Activated CD4-positive, alpha-beta T cell treated with anti-CD3 and anti-CD28 coated beads for 36 hours (primary cell): ENCODE results near the gene CYB561. TPM values are rescaled to one million over a fixed set of nuclear protein-coding genes. Genes with fewer than 3 reads are reported as not detected.
A peak's percentile ranks its signal among the peaks of the same experiment; 100 is the strongest.
"Not testable (repeated sequence)": the region's sequence is repeated elsewhere in the genome, so short reads cannot be mapped to it uniquely, and the experiment has no call there.

Experiments used
- ATAC-seq: fragments of 200-7000 bp; cut with Tn5 transposase; one replicate; pipeline ENCODE4 v1.10.0; 2021; ENCODE audit warnings: mild to moderate bottlenecking, moderate library complexity
- CTCF ChIA-PET: fragments of 350-600 bp; sonication (Branson Sonifier 250); formaldehyde crosslinking; loops from one replicate; lab custom pipeline; 2021; ENCODE audit warnings: antibody characterized with exemption; lab: Charles Lee
- POLR2A ChIA-PET: fragments of 350-600 bp; sonication (Branson Sonifier 250); formaldehyde crosslinking; loops from one replicate; lab custom pipeline; 2021; ENCODE audit warnings: antibody characterized with exemption, inconsistent platforms; lab: Charles Lee
- DNase-seq: peaks from one replicate; pipeline ENCODE4 v3.0.0-alpha.2; 2020
- H3K27ac Mint-ChIP-seq: one replicate; pipeline ENCODE4 v1.8.0; 2021; ENCODE audit warnings: mixed read lengths
- H3K27me3 Mint-ChIP-seq: one replicate; pipeline ENCODE4 v1.8.0; 2021; ENCODE audit warnings: mixed read lengths
- H3K36me3 Mint-ChIP-seq: one replicate; pipeline ENCODE4 v1.8.0; 2021; ENCODE audit warnings: low read depth, mixed read lengths
- H3K4me1 Mint-ChIP-seq: one replicate; pipeline ENCODE4 v1.8.0; 2021; ENCODE audit warnings: mixed read lengths
- H3K4me3 Mint-ChIP-seq: one replicate; pipeline ENCODE4 v1.8.0; 2021; ENCODE audit warnings: mild to moderate bottlenecking, moderate library complexity, mixed read lengths
- H3K9me3 Mint-ChIP-seq: one replicate; pipeline ENCODE4 v1.8.0; 2021; ENCODE audit warnings: low read depth, mixed read lengths
- intact Hi-C, 2 experiments: fragments of 100-400 bp; cut with DNase I in 1 of 2; cut with micrococcal nuclease in 1 of 2; formaldehyde crosslinking; loops; one replicate each; pipeline versions ENCODE4 v1.14.2 to v1.15.1; 2022 to 2024; cut with DNase I, micrococcal nuclease
- total RNA-seq, 2 experiments: library from RNA; stranded (reverse); gene quantifications; one replicate each; pipeline ENCODE4 v1.2.3, GENCODE V29; 2021

The CYB561 gene
- total RNA-seq, 2 experiments from 2014 or later, result 2.5 to 3.0 TPM

DNA sequence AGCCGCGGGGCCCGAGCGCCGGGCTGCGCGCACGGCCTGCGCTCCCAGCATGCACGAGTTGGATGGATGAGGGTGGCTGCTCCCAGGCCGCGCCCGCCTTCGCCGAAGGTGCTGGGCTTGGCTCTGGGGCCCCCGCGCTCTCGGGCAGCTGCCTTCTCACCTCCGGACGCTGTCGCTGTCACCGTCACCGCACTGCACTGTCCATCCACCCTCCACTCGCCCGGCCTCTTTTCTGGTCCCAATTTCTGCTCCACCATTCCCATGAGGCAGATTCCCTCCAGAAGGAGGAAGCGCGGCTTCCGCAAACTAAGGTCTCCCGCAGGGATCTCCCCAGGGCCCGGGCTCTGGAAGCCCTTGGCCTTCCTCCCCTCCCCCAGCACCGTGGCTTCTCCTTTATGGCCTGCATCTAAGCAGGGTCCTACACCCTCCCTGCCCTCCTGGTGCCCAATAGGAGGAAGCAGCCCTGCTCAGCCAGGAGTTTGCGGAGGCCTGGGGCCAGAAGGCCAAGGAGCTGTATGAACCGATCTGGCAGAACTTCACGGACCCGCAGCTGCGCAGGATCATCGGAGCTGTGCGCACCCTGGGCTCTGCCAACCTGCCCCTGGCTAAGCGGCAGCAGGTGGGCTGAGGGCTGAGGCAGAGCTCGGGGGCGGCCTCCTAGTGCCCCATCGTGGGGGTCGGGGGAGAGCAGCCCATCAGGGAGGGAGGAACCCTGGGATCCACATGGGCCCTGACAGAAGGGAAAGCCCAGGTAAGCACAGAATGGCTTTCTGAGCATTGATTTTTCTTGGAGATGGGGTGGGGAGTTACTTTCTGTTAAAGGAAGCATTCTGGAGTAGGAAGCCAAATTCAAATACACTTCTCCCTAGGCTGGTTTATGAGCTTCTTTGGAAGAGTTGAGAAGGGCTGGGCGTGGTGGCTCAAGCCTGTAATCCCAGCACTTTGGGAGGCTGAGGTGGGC is 31.7 kb upstream of the CYB561 start:
- POLR2A ChIA-PET, result no interaction called here
- intact Hi-C loops, result loop anchor here (2.0 to 5.0 kb wide), 3 partner anchors 35 to 135 kb away; partner anchors contain the start of gene DCAF7 (in 1 of the 2)
- Mint-ChIP-seq H3K4me1 (peaks cover 12% of the 10 kb centered on the region), H3K27me3 (peaks cover 27% of the 10 kb centered on the region), H3K27ac (no peak overlapping the region), H3K4me3 (peak overlapping the region; percentile 68), H3K36me3 (no peaks in the 10 kb centered on the region), H3K9me3 (no peaks in the 10 kb centered on the region)
- DNase-seq (no peak), ATAC-seq (peak; percentile 5)
- CTCF ChIA-PET, result interaction anchor here (0.6 to 8.3 kb wide), 15 partner anchors 9 to 835 kb away, joined by 3 to 102 read pairs (median 4); no protein-coding TSS in a partner anchor

- peaks cover 27% of the 10 kb centered on the region for H3K27me3 Mint-ChIP-seq
- POLR2A ChIA-PET, result interaction anchor here (0.5 kb wide), 1 partner anchor 73 kb away, joined by 4 read pairs; the partner anchor contains the start of gene DCAF7
- intact Hi-C loops, result loop anchor here (2.0 to 5.0 kb wide), 3 partner anchors 35 to 135 kb away; partner anchors contain the start of gene DCAF7 (in 1 of the 2)
- no peaks in the 10 kb centered on the region for H3K36me3 Mint-ChIP-seq
- ATAC-seq (peak; percentile 57), DNase-seq (peak; percentile 66)
- H3K4me1 Mint-ChIP-seq, result peaks cover 12% of the 10 kb centered on the region
- no peak within 1 kb of the TSS for H3K27ac Mint-ChIP-seq
- peak within 1 kb of the TSS; percentile 68 for H3K4me3 Mint-ChIP-seq
- CTCF ChIA-PET, result interaction anchor here (0.6 to 8.3 kb wide), 4 partner anchors 15 to 135 kb away, joined by 3 to 102 read pairs (median 4); no protein-coding TSS in a partner anchor
- H3K9me3 Mint-ChIP-seq, result no peaks in the 10 kb centered on the region
Observed at GRCh38 chr17:63476854-63477479, 30.9 kb upstream of the CYB561 start, which contains the start of gene ACE. ACE (plus strand) TSS chr17:63477061; CDS start chr17:63477095, 34 bp downstream.

GRCh38 chr17:63476459-63476853 is 30.4 kb upstream of the CYB561 start:
- ChIA-PET POLR2A (interaction anchor here (0.5 kb wide), 1 partner anchor 74 kb away, joined by 4 read pairs; the partner anchor contains the start of gene DCAF7), CTCF (interaction anchor here (0.6 to 8.3 kb wide), 3 partner anchors 15 to 136 kb away, joined by 3 to 102 read pairs (median 3); no protein-coding TSS in a partner anchor)
- intact Hi-C loops, result loop anchor here (2.0 to 5.0 kb wide), 3 partner anchors 34 to 136 kb away; partner anchors contain the start of gene DCAF7 (in 1 of the 2)
- H3K27me3 Mint-ChIP-seq, result peaks cover 27% of the 10 kb centered on the region
- no peak overlapping the region for H3K27ac Mint-ChIP-seq
- DNase-seq (no peak), ATAC-seq (no peak)
- H3K9me3 Mint-ChIP-seq, result no peaks in the 10 kb centered on the region
- no peak overlapping the region for H3K4me3 Mint-ChIP-seq
- no peaks in the 10 kb centered on the region for H3K36me3 Mint-ChIP-seq
- H3K4me1 Mint-ChIP-seq, result peaks cover 12% of the 10 kb centered on the region

GRCh38 chr17:63475491-63476412 is 29.6 kb upstream of the CYB561 start:
- Mint-ChIP-seq H3K27ac (no peak overlapping the region), H3K36me3 (no peaks in the 10 kb centered on the region), H3K4me1 (peaks cover 12% of the 10 kb centered on the region), H3K9me3 (no peaks in the 10 kb centered on the region), H3K27me3 (peaks cover 27% of the 10 kb centered on the region), H3K4me3 (no peak overlapping the region)
- intact Hi-C loops, result loop anchor here (2.0 to 5.0 kb wide), 3 partner anchors 33 to 137 kb away; partner anchors contain the start of gene DCAF7 (in 1 of the 2)
- POLR2A ChIA-PET, result no interaction called here
- DNase-seq (no peak), ATAC-seq (no peak)
- CTCF ChIA-PET, result interaction anchor here (1.7 to 8.3 kb wide), 2 partner anchors 50 to 52 kb away, joined by 4 to 102 read pairs; no protein-coding TSS in a partner anchor

- ATAC-seq (no peak), DNase-seq (no peak)
- Mint-ChIP-seq H3K36me3 (no peaks in the 10 kb centered on the region), H3K9me3 (no peaks in the 10 kb centered on the region), H3K4me3 (no peak overlapping the region), H3K27me3 (peaks cover 27% of the 10 kb centered on the region), H3K4me1 (peaks cover 12% of the 10 kb centered on the region), H3K27ac (no peak overlapping the region)
- POLR2A ChIA-PET, result no interaction called here
- intact Hi-C loops, result loop anchor here in 1 of 2 experiments (5.0 kb wide), 2 partner anchors 33 to 137 kb away; no protein-coding TSS in a partner anchor
- CTCF ChIA-PET, result interaction anchor here (0.6 to 1.7 kb wide), 2 partner anchors 49 to 140 kb away, joined by 3 to 4 read pairs; no protein-coding TSS in a partner anchor
Observed at GRCh38 chr17:63474586-63475460, 28.7 kb upstream of the CYB561 start.

- H3K36me3 Mint-ChIP-seq, result no peaks in the 10 kb centered on the region
- H3K27ac Mint-ChIP-seq, result no peak overlapping the region
- ChIA-PET CTCF (interaction anchor here (0.9 to 1.7 kb wide), 2 partner anchors 49 to 138 kb away, joined by 3 to 4 read pairs; no protein-coding TSS in a partner anchor), POLR2A (no interaction called here)
- peaks cover 12% of the 10 kb centered on the region for H3K4me1 Mint-ChIP-seq
- no peaks in the 10 kb centered on the region for H3K9me3 Mint-ChIP-seq
- H3K27me3 Mint-ChIP-seq, result peaks cover 26% of the 10 kb centered on the region
- no peak for DNase-seq
- intact Hi-C loops, result no loop called here
- H3K4me3 Mint-ChIP-seq, result no peak overlapping the region
- no peak for ATAC-seq
Observed at GRCh38 chr17:63474174-63474573, 28.1 kb upstream of the CYB561 start.

GRCh38 chr17:63468099-63468498 is 22.0 kb upstream of the CYB561 start:
- H3K27ac Mint-ChIP-seq, H3K4me3 Mint-ChIP-seq, intact Hi-C loops, H3K9me3 Mint-ChIP-seq, DNase-seq, H3K36me3 Mint-ChIP-seq, H3K27me3 Mint-ChIP-seq, POLR2A ChIA-PET, ATAC-seq, H3K4me1 Mint-ChIP-seq: not testable (repeated sequence)
- CTCF ChIA-PET, result interaction anchor here (1.7 to 1.9 kb wide), 2 partner anchors 43 to 144 kb away, joined by 5 to 7 read pairs; no protein-coding TSS in a partner anchor

GRCh38 chr17:63464691-63465236 is 18.7 kb upstream of the CYB561 start:
- no peaks in the 10 kb centered on the region for H3K9me3 Mint-ChIP-seq
- CTCF ChIA-PET, result no interaction called here
- no peak for DNase-seq
- H3K36me3 Mint-ChIP-seq, result no peaks in the 10 kb centered on the region
- POLR2A ChIA-PET, result no interaction called here
- H3K27ac Mint-ChIP-seq, result no peak overlapping the region
- no peaks in the 10 kb centered on the region for H3K4me1 Mint-ChIP-seq
- intact Hi-C loops, result no loop called here
- H3K27me3 Mint-ChIP-seq, result no peaks in the 10 kb centered on the region
- no peak overlapping the region for H3K4me3 Mint-ChIP-seq
- no peak for ATAC-seq

GRCh38 chr17:63463771-63464170 is 17.7 kb upstream of the CYB561 start:
- H3K4me3 Mint-ChIP-seq, result no peak overlapping the region
- DNase-seq (no peak), ATAC-seq (no peak)
- H3K9me3 Mint-ChIP-seq, result no peaks in the 10 kb centered on the region
- no peaks in the 10 kb centered on the region for H3K36me3 Mint-ChIP-seq
- no peaks in the 10 kb centered on the region for H3K27me3 Mint-ChIP-seq
- no peak overlapping the region for H3K27ac Mint-ChIP-seq
- POLR2A ChIA-PET, result no interaction called here
- CTCF ChIA-PET, result interaction anchor here (0.6 kb wide), 1 partner anchor 150 kb away, joined by 3 read pairs; no protein-coding TSS in a partner anchor
- intact Hi-C loops, result no loop called here
- H3K4me1 Mint-ChIP-seq, result no peaks in the 10 kb centered on the region
